Stimulated activated CD8-positive, alpha-beta memory T cell treated with anti-CD3 and anti-CD28 coated beads, Interleukin-7, amount 100 ng/mL, for 4 hours (primary cell): ENCODE measurements around the gene COA1.

Experiments used
- DNase-seq, 2 donors: peaks; one replicate each; pipeline ENCODE4 v3.0.0-alpha.2; 2020; ENCODE audit warnings: low read depth in 2 of 2

Gene COA1

GRCh38 chr7:43591558-43592180 is 137.7 kb downstream of the COA1 start:
- DNase-seq, result no peak

- DNase-seq, result no peak
These were observed 138.3 kb downstream of the COA1 start for GRCh38 chr7:43590862-43591557.

- no peak for DNase-seq
These were observed 139.6 kb downstream of the COA1 start for GRCh38 chr7:43589728-43590127.
